H1 (cell line): Measurements from ENCODE around the gene ZNF665. TPM values are rescaled to one million over a fixed set of nuclear protein-coding genes. Genes with fewer than 3 reads are reported as not detected.

Experiments used
- CBX8 ChIP-seq: fragments of 300-800, 300-1000 bp; sonication (generic); IDR thresholded peaks from 2 replicates; pipeline ENCODE4 v1.7.1; 2016; ENCODE audit warnings: low read depth, low read length, borderline replicate concordance
- CHD1 ChIP-seq: IDR thresholded peaks from 2 replicates; pipeline ENCODE4 v1.6.1; 2012; ENCODE audit warnings: low read depth, low read length, improper control_type of control experiment
- FOSL1 ChIP-seq: IDR thresholded peaks from 2 replicates; pipeline ENCODE4 v1.6.1; 2011; ENCODE audit warnings: mild to moderate bottlenecking, low read depth, low read length, moderate library complexity; ENCODE audit not compliant: insufficient read depth
- JUND ChIP-seq: IDR thresholded peaks from 2 replicates; pipeline ENCODE4 v1.6.1; 2011; ENCODE audit warnings: mild to moderate bottlenecking, improper control_type of control experiment, low read length
- KDM4A ChIP-seq: IDR thresholded peaks from one replicate; pipeline ENCODE4 v1.7.1; 2012; ENCODE audit warnings: low read depth, mild to moderate bottlenecking, moderate library complexity, low read length, inconsistent platforms; ENCODE audit not compliant: severe bottlenecking
- KDM5A ChIP-seq: fragments of 200-600 bp; IDR thresholded peaks from 2 replicates; pipeline ENCODE4 v1.7.1; 2012; ENCODE audit warnings: mild to moderate bottlenecking, low read length, inconsistent platforms, mixed read lengths
- NRF1 ChIP-seq: IDR thresholded peaks from 2 replicates; pipeline ENCODE4 v1.6.1; 2011; ENCODE audit warnings: mild to moderate bottlenecking, low read depth, low read length, improper control_type of control experiment
- PHF8 ChIP-seq: fragments of 200-600 bp; sonication (generic); conservative IDR thresholded peaks from 2 replicates; pipeline ENCODE4 v1.7.1; 2012; ENCODE audit warnings: low read depth, mild to moderate bottlenecking, inconsistent platforms, low read length, moderate library complexity
- POU5F1 ChIP-seq: IDR thresholded peaks from 2 replicates; pipeline ENCODE4 v1.6.1; 2011; ENCODE audit warnings: low read depth, mild to moderate bottlenecking, low read length, moderate library complexity
- SIX5 ChIP-seq: IDR thresholded peaks from 2 replicates; pipeline ENCODE4 v1.6.1; 2011; ENCODE audit warnings: mild to moderate bottlenecking, low read depth, low read length
- polyA plus RNA-seq, 7 experiments: library from polyadenylated mRNA; depleted of rRNA in 3 of 7; stranded (reverse) in 5 of 7; unstranded in 2 of 7; fragments of >200 nt in 5 of 7; fragments of 200-250 nt in 2 of 7; gene quantifications; 1 replicate in 5 of 7; 2 replicates in 1 of 7; 4 replicates in 1 of 7; pipeline versions ENCODE4 v1.2.1 to v1.2.3, GENCODE V29; 2011 to 2013; ENCODE audit warnings: missing spikeins in 2 of 7, mixed read lengths in 2 of 7
- total RNA-seq: library from RNA; stranded (reverse); fragmentation: NEBNext Ultra II Directional; extraction: Animal tissue kit (Norgen Biotek cat#: 25700); gene quantifications from 2 replicates; pipeline ENCODE4 v1.2.1, GENCODE V29; 2021
- TF ChIP-seq, protein P1 (sequence below): IDR thresholded peaks from 2 replicates; pipeline ENCODE4 v1.6.1; 2012; ENCODE audit warnings: inconsistent platforms

The ZNF665 gene
- total and polyA plus RNA-seq, 2 of the 8 experiments (the other 6 are each of a cell fraction or from before 2014, with no cell fraction given) = 2.4 to 6.4 TPM

DNA sequence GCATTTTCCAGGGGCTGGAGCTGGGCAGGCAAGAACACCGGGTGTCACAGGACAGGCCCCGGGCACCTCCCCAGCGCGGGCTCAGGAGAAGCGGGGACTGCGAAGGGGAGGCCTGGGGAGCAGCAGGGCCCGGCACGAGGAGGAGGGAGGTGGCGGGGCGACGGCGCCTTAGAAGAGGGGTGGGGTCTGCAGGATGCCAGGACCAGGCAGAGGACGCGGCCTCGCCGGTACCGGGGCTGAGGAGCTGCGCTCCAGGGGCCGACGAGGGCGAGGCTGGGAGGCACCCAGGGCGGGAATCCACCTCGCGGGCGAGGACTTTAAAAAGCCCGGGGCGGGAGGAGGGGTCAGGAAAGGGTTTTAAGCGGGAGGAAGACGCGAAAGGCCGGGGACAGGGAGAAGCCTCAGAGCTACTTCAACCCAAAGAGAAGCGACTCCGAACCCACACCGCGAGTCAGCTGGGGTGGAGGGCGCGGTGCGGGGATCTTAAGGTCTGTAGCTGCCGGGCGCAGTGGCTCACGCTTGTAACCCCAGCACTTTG is 35.0 kb downstream of the ZNF665 start (continued):
- TF ChIP-seq CHD1 = no peak
- TF ChIP-seq, protein P1, sequence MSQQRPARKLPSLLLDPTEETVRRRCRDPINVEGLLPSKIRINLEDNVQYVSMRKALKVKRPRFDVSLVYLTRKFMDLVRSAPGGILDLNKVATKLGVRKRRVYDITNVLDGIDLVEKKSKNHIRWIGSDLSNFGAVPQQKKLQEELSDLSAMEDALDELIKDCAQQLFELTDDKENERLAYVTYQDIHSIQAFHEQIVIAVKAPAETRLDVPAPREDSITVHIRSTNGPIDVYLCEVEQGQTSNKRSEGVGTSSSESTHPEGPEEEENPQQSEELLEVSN = peak; percentile 86
- peak; percentile 43 for TF ChIP-seq PHF8
- TF ChIP-seq CBX8 = no peak
- TF ChIP-seq FOSL1 = no peak
- peak; percentile 87 for TF ChIP-seq KDM4A
- no peak for TF ChIP-seq KDM5A
- no peak for TF ChIP-seq SIX5
- no peak for TF ChIP-seq NRF1
- no peak for TF ChIP-seq JUND
- no peak for TF ChIP-seq POU5F1
- TF ChIP-seq, all 59 proteins: peak for 5
